GM21381 (cell line): ENCODE measurements around the gene NMBR.
"Not testable (repeated sequence)": the region's sequence is repeated elsewhere in the genome, so short reads cannot be mapped to it uniquely, and the experiment has no call there.

ENCODE experiments used
- ATAC-seq: cut with Tn5 transposase; IDR thresholded peaks from one replicate; pipeline ENCODE4 v1.9.1; 2021; ENCODE audit warnings: mild to moderate bottlenecking, moderate library complexity; ENCODE audit not compliant: unreplicated experiment

The NMBR gene

DNA sequence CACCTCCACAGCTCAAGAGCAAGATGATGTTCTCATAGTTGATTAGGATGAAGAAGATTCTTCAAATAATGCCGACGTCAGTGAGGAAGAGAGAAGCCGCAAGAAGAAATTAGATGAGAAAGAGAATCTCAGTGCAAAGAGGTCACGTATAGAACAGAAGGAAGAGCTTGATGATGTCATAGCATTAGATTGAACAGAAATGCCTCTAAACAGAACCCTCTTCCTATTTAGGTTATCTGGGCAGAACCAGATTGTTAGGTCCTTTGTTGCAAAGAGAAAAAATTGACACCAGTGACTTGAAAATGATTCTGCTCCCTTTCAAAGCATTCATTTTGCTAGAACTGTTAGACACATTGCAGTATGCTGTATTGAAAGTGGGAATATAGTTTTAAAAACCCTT lies 84.1 kb downstream of the NMBR start:
- ATAC-seq, result not testable (repeated sequence)

DNA sequence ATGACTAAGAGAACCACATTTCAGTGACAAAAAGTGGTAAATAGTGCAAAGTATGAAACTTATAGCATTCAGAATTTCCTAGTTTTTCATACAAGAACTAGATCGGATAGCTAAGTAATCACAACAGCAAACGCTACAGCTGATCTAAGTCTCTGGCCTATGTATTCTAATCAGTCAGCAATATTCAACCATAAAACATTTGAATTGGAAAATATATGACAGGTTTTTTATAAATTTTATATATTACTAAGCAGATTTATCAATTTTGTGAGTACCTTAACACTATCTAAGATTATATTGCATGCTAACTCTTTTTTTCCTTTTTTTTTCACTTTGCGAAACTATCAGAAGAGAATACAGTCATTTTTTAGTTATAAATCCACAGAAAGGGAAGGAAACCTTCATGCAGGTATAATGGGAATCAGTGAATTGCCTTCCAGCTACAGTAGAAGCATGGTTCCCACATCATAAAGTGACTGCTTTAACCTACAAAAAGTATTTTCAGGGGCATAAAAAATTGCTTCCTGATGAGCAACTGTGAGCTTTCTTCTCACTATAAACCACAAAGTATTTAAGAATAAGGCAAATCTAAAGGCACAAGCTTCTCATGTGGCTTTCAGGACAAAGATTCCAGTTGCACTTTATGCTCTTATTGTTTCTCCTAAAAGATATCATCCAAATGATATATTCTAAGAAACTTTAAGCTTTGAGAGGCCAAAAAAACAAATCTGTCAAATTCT lies 88.2 kb downstream of the NMBR start:
- ATAC-seq, result no peak

DNA sequence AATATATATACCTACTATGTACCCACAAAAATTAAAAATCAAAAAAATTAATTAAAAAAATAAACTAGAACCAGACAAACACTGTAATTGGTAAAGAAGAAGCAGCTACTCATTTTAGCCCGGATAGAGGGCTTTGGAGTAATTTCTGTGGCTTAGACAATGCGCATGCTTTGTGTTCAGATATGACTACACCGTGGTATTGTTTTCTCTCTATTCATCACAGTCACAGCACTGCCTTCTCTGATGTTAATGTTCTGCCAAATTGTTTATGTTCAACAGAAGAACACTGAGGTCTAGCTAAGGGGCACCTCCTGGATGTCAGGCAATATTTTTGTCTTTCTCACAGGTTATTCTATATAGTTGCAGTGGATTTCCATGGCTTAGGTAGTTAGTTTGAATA lies 91.7 kb downstream of the NMBR start:
- ATAC-seq, result peak; percentile 88

DNA sequence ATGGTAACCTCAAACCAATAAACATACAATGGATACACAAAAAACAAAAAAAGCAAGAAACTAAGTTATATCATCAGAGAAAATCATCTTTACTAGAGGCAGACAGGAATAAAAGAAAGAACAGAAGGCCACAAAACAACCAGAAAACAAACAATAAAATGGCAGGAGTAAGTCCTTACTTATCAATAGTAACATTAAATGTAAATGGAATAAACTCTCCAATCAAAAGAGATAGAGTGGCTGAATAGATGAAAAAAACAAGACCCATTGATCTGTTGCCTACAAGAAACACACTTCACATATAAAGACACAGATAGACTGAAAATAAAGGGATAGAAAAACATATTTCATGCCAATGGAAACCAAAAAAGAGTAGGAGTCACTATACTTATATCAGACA lies 95.5 kb downstream of the NMBR start:
- ATAC-seq, result no peak

DNA sequence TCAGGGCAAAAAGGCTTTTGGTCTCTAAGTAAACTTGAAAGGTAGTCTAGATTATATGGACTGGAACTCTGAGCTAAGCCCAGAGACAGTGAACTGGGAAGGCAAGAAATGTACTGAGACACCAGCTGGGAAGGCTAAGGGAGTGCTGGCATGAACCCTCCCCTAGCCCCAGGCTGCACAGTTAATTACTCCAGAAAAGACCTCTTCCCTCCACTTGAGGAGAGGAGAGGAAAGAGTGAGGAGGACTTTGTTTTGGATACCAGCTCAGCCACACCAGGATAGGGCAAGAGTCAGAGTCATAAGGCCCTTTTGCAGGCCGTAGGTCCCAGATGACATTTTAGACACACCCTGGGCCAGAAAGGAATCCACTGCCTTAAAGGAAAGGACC lies 98.3 kb downstream of the NMBR start:
- ATAC-seq, result no peak

DNA sequence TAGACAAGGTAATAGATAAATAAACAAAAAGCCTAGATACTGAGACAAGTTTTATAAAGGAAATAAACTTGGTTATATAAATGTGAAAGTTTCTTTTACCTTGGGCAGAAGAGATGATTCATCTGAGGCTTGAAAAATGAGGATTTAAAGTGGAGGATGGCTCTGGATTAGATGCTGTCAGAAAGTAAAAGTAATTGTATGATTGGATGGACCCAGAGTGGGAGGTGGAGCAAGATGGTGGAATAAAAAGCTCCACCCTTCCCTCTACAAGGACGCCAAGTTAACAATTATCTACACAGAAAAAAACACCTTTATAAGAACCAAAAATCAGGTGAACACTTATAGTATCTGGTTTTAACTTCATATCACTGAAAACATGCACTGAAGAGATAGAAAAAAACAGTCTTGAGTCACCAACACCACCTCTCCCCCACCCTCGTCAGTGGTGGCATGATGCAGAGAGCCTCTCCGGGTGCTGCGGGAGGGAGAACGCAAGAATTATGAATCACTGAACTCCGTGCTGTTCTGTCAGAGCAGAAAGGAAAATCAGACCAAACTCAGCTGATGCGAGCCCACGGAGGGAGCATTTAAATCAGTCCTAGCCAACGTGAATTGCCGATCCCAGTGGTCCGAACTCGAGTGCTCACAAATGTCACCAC lies 98.9 kb downstream of the NMBR start:
- no peak for ATAC-seq

DNA sequence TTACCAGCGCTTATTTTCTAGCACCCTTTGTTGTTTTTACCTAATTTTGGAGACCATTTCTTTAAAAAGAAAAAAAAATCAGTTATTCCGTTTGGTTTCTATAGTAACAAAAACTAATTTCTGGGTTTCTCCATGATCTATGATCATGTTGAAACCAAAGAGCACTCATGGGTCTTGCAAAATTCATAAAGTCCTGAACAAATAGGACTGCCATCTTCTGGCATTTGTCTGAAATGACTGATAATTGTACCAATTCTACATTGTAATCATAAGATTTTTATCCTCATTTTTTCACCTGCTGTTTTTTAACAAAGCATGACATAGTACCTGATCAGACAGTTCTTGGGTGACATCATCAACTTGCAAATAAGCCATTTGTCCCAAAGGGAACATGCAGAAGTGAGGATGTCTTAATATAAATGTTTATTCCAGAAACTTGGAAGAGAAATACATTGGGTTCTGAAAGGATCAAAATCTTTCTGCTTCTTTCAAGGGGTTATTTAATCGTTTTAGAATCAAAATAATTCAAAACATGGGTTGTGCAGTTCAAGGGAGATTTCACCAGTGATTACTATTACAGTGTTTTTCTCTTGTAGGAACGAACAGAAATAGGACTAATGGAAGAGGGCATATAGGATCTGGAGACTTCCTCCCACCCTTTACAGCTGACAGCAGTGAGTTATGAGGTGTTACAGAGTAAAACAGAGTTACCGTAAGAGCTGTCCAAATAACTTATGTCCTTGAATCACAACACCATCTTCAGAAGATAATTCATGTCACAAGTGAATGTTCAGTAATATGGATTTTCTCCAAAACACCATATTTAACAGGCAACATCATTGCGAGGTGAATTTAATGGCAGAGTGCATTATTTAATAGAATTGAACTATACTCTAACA lies 101.3 kb downstream of the NMBR start:
- ATAC-seq, result no peak

DNA sequence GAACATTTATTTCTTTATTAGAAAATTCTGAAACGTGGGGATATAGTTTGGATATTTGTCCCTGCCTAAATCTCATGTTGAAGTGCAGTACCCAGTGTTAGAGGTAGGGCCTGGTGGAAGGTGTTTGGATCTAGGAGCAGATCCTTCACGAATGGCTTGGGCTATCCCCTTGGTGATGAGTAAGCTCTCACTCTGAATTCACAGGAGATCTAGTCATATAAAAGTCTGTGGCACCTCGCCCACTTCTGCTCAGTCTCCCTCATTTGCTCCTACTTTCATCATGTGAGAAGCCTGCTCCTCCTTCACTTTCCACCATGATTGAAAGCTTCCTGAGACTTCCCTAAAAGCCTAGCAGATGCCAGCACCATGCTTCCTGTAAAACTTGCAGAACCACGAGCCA lies 111.0 kb downstream of the NMBR start:
- no peak for ATAC-seq

DNA sequence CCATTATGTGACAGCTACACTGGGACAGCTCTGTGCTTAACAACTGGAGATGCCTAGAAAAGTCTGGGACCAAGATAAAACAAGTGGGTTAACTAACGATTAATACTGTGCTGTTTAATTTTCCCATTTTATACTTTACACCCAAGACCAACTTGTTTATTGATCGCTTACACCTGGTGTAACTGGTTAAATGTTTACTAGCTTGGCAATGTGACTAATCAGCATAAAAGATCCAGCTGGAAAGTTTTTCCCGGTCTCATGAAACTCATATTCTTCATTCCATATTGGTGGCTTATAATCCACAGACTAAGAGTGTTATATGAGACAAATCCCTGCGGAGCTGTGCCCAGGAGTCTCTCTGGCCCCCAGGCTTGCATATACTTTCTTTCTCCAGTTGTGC lies 115.9 kb downstream of the NMBR start:
- no peak for ATAC-seq

DNA sequence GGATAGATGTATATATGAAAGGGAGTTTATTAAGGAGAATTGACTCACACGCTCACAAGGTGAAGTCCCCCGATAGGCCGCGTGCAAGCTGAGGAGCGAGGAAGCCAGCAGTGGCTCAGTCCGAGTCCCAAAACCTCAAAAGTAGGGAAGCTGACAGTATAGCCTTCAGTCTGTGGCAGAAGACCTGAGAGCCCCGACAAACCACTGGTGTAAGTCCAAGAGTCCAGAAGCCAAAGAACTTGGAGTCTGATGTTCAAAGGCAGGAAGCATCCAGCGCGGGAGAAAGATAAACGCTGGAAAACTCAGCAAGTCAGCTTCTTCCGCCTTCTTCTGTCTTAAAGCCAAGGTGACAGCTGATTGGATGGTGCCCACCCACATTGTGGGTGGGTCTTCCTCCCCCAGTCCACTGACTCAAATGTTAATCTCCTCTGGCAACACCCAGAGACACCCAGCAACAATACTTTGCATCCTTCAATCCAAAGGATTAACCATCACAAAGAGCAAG lies 116.8 kb downstream of the NMBR start:
- ATAC-seq, result no peak

DNA sequence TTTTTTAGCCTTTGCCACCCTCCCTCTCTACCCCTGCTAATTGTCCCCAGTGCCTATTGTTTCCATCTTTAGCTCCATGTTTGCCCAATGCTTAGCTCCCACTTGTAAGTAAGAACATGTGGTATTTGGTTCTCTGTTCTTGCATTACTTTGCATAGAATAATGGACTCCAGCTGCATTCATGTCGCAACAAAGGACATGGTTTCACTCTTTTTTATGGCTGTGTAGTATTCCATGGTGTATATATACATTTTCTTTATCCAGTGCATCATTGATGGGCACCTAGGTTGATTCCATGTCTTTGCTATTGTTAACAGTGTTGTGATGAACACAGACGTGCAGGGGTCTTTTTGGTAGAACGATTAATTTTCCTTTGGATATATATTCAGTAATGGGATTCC lies 118.4 kb downstream of the NMBR start:
- no peak for ATAC-seq

DNA sequence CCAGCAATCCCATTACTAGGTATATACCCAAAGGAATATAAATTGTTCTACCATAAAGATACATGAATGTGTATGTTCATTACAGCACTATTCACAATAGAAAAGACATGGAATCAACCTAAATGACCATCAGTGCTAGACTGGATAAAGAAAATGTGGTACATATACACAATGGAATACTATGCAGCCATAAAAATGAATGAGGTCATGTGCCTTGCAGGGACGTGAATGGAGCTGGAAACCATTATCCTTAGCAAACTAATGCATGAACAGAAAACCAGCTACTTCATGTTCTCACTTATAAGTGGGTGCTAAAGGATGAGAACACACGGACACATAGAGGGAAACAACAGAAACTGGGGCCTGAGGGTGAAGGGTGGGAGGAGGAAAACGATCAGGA lies 119.1 kb downstream of the NMBR start:
- ATAC-seq, result not testable (repeated sequence)

DNA sequence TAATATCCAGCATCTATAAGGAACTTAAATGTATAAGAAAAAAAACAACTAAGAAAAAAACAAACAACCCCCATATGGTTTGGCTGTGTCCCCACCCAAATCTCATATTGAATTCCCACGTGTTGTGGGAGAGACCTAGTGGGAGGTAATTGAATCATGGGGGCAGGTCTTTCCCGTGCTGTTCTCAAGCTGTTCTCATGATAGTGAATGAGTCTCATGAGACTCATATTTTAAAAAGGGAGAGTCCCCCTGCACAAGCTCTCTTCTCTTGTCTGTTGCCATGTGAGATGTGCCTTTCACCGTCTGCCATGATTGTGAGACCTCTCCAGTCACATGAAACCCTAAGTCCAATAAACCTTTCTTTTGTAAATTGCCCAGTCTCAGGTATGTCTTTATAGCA lies 119.8 kb downstream of the NMBR start:
- no peak for ATAC-seq

DNA sequence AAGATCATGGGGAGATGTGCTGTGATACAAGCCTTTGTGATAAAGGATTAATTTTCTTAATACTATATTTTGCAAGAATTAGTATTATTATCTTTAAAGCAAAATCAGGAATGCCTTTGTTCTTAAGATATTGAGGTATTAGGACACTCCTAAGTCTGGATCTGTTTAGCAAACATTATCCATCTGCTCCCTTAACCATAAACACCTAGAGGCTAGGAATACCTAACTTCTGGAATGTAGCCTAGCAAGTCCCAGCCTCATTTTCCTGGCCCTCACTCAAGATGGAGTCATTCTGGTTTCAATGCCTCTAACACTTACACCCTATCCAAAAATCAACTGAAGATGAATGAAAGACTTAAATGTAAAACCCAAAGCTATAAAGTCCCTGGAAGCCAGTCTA lies 120.5 kb downstream of the NMBR start:
- ATAC-seq, result no peak
